ENCODE measurements around the gene PRLH. TPM values are rescaled to one million over a fixed set of nuclear protein-coding genes. Genes with fewer than 3 reads are reported as not detected.
A peak's percentile ranks its signal among the peaks of the same experiment; 100 is the strongest.

Gene PRLH
- total and polyA plus RNA-seq, 2 of the 13 experiments (the other 11 are each of a cell fraction or from before 2014, with no cell fraction given), result not detected

DNA sequence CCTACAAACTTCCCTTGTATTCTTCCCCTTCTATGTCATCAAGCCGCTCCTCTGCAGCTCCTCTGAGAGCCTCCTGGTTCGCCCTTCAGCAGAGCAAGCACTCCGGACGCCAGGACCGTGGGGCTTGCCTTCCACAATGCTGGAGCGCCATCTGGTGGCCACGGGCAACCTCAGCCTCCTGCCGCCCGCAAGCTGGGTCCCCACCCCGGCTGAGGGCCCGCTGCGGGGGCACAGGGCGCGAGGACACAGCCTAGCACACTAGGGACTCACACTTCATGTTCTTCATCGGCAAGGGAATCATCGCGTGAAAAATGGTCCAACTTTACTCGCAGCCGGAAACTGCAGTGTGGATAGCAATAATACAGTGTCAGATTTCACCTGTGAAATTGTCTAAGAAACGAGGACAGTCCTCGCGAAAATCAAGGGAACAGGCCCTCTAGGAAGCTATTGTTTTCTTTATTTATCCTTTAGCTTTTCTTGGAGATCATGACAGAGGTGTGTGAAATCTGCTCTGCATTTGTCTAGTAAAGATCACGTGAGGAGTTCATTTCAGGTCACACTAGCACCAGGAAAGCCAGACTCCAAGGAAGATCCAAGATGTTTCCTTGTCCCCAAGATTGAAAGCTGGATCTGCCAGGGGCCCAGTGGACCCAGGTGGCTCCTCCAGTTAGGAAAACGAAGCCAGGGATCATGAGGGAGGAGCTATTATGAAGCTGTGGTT, 5.8 kb downstream of the PRLH start (continued):
- TF ChIP-seq, protein P1, sequence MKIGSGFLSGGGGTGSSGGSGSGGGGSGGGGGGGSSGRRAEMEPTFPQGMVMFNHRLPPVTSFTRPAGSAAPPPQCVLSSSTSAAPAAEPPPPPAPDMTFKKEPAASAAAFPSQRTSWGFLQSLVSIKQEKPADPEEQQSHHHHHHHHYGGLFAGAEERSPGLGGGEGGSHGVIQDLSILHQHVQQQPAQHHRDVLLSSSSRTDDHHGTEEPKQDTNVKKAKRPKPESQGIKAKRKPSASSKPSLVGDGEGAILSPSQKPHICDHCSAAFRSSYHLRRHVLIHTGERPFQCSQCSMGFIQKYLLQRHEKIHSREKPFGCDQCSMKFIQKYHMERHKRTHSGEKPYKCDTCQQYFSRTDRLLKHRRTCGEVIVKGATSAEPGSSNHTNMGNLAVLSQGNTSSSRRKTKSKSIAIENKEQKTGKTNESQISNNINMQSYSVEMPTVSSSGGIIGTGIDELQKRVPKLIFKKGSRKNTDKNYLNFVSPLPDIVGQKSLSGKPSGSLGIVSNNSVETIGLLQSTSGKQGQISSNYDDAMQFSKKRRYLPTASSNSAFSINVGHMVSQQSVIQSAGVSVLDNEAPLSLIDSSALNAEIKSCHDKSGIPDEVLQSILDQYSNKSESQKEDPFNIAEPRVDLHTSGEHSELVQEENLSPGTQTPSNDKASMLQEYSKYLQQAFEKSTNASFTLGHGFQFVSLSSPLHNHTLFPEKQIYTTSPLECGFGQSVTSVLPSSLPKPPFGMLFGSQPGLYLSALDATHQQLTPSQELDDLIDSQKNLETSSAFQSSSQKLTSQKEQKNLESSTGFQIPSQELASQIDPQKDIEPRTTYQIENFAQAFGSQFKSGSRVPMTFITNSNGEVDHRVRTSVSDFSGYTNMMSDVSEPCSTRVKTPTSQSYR (CRISPR knock-in tag; IDR thresholded peaks at IDR 0.05; ENCODE audit: borderline replicate concordance), result peak; percentile 59; the same call in 1 of the 2 replicates
- TF ChIP-seq BHLHE40 (IDR thresholded peaks at IDR 0.05; ENCODE audit: low read length), result peak; percentile 48; the same call in 1 of the 2 replicates
- TF ChIP-seq E2F2 (CRISPR knock-in tag; IDR thresholded peaks at IDR 0.05; ENCODE audit: borderline replicate concordance), result 0 out of 2 replicates have a peak, but pooled peaks have one; percentile 39
- peak; percentile 67; the same call in 1 of the 2 replicates for TF ChIP-seq ZNF788 (CRISPR knock-in tag; IDR thresholded peaks at IDR 0.05; ENCODE audit: borderline replicate concordance)
- peak; percentile 55; the same call in 1 of the 2 replicates for TF ChIP-seq YEATS2 (CRISPR knock-in tag; IDR thresholded peaks at IDR 0.05; ENCODE audit: borderline replicate concordance)
- TF ChIP-seq ZNF704 (CRISPR knock-in tag; IDR thresholded peaks at IDR 0.05; ENCODE audit: borderline replicate concordance), result peak; percentile 68; the same call in 1 of the 2 replicates
- TF ChIP-seq ZNF773 (CRISPR knock-in tag; IDR thresholded peaks at IDR 0.05; ENCODE audit: borderline replicate concordance), result no peak
- TF ChIP-seq MIER2 (CRISPR knock-in tag; IDR thresholded peaks at IDR 0.05), result peak; percentile 65; the same call in 1 of the 2 replicates
- peak; percentile 26; the same call in 1 of the 2 replicates for TF ChIP-seq ZNF12 (CRISPR knock-in tag; IDR thresholded peaks at IDR 0.05)
- TF ChIP-seq, protein P2, sequence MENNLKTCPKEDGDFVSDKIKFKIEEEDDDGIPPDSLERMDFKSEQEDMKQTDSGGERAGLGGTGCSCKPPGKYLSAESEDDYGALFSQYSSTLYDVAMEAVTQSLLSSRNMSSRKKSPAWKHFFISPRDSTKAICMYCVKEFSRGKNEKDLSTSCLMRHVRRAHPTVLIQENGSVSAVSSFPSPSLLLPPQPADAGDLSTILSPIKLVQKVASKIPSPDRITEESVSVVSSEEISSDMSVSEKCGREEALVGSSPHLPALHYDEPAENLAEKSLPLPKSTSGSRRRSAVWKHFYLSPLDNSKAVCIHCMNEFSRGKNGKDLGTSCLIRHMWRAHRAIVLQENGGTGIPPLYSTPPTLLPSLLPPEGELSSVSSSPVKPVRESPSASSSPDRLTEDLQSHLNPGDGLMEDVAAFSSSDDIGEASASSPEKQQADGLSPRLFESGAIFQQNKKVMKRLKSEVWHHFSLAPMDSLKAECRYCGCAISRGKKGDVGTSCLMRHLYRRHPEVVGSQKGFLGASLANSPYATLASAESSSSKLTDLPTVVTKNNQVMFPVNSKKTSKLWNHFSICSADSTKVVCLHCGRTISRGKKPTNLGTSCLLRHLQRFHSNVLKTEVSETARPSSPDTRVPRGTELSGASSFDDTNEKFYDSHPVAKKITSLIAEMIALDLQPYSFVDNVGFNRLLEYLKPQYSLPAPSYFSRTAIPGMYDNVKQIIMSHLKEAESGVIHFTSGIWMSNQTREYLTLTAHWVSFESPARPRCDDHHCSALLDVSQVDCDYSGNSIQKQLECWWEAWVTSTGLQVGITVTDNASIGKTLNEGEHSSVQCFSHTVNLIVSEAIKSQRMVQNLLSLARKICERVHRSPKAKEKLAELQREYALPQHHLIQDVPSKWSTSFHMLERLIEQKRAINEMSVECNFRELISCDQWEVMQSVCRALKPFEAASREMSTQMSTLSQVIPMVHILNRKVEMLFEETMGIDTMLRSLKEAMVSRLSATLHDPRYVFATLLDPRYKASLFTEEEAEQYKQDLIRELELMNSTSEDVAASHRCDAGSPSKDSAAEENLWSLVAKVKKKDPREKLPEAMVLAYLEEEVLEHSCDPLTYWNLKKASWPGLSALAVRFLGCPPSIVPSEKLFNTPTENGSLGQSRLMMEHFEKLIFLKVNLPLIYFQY (CRISPR knock-in tag; IDR thresholded peaks at IDR 0.05; ENCODE audit: borderline replicate concordance), result peak; percentile 52; the same call in 1 of the 2 replicates
- TF ChIP-seq PCBP2 (optimal IDR thresholded peaks at IDR 0.05; ENCODE audit: low read depth, low read length, poor library complexity, severe bottlenecking), result no peak
- TF ChIP-seq GATAD2A (CRISPR knock-in tag; IDR thresholded peaks at IDR 0.05), result peak; percentile 58
- peak; percentile 66; the same call in 1 of the 2 replicates for TF ChIP-seq ZFP1 (CRISPR knock-in tag; IDR thresholded peaks at IDR 0.05)
- no peak for TF ChIP-seq ZNF383 (CRISPR knock-in tag; IDR thresholded peaks at IDR 0.05; ENCODE audit: borderline replicate concordance)
- 0 out of 2 replicates have a peak, but pooled peaks have one; percentile 34 for TF ChIP-seq ZFY (CRISPR knock-in tag; IDR thresholded peaks at IDR 0.05)
- TF ChIP-seq DMAP1 (CRISPR knock-in tag; IDR thresholded peaks at IDR 0.05), result no peak
- TF ChIP-seq SIN3B (IDR thresholded peaks at IDR 0.05; ENCODE audit: low read length), result peak; percentile 57; the same call in 1 of the 2 replicates
- no peak for TF ChIP-seq POLR2AphosphoS5 (IDR thresholded peaks at IDR 0.05; ENCODE audit: low read depth, low read length)
- TF ChIP-seq ZNF619 (CRISPR knock-in tag; IDR thresholded peaks at IDR 0.05), result peak; percentile 93
- TF ChIP-seq BRCA1 (CRISPR knock-in tag; IDR thresholded peaks at IDR 0.05), result peak; percentile 80; the same call in 1 of the 2 replicates
- TF ChIP-seq AKAP8 (CRISPR knock-in tag; IDR thresholded peaks at IDR 0.05), result peak; percentile 73; the same call in 1 of the 2 replicates
